AG10803 (cell line): ENCODE measurements around the gene FAM217B.
"Not testable (repeated sequence)": the region's sequence is repeated elsewhere in the genome, so short reads cannot be mapped to it uniquely, and the experiment has no call there.

Source experiments
- DNase-seq: peaks from one replicate; pipeline ENCODE4 v3.0.0; 2010; ENCODE audit warnings: low read depth
- H3K4me3 ChIP-seq: 2 replicates; pipeline ENCODE4 v1.5.1; 2011; ENCODE audit warnings: mild to moderate bottlenecking, low read length, control low read depth
- TF ChIP-seq, protein P1 (sequence below): conservative IDR thresholded peaks from 2 replicates; pipeline ENCODE4 v1.5.1; 2011; ENCODE audit warnings: mild to moderate bottlenecking, low read length, control low read depth, inconsistent platforms

The FAM217B gene

DNA sequence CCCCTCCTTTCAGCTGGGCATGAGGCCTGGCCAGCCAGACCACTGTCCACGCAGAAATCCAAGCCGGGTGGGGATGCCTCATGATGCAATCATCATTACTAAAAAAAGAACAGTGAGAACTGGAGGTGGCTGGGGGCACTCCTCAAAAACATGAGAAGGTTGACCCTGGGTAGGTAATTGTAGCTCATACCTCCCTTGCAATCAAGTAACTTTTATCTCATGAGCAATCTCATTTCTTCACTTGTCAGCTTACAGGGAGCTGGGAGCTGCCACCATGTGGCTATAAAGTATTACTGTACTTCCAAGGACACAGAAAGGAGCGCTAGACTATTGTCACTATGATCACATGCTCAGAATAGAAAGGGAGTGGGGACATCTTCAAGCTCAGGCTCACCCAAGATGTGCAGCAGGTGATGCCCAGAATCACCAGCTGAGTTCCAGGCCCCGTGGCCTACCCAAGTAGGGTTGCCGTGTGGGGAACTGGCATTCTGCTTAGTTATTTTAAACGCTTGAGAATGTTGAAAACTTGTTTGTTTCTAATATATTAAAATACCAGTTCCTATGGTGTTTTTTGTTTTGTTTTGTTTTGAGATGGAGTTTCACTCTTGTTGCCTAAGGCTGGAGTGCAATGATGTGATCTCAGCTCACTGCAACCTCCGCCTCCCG lies 15.1 kb downstream of the FAM217B start:
- DNase-seq = peak; percentile 35
- H3K4me3 ChIP-seq = no peak overlapping the region
- TF ChIP-seq, protein P1, sequence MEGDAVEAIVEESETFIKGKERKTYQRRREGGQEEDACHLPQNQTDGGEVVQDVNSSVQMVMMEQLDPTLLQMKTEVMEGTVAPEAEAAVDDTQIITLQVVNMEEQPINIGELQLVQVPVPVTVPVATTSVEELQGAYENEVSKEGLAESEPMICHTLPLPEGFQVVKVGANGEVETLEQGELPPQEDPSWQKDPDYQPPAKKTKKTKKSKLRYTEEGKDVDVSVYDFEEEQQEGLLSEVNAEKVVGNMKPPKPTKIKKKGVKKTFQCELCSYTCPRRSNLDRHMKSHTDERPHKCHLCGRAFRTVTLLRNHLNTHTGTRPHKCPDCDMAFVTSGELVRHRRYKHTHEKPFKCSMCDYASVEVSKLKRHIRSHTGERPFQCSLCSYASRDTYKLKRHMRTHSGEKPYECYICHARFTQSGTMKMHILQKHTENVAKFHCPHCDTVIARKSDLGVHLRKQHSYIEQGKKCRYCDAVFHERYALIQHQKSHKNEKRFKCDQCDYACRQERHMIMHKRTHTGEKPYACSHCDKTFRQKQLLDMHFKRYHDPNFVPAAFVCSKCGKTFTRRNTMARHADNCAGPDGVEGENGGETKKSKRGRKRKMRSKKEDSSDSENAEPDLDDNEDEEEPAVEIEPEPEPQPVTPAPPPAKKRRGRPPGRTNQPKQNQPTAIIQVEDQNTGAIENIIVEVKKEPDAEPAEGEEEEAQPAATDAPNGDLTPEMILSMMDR = peak; percentile 52

DNA sequence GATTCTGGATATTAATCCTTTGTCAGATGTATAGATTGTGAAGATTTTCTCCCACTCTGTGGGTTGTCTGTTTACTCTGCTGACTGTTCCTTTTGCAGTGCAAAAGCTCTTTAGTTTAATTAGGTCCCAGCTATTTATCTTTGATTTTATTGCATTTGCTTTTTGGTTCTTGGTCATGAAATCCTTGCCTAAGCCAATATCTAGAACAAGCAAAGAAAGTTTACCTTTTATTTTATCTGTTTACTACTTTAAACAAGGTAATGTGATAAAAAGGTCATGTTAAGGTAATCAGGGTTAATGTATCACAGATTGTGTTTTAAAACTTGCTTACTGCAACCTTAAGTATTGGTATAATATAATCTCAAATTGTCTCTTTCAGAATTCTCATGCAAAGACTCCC lies 17.4 kb downstream of the FAM217B start:
- H3K4me3 ChIP-seq, DNase-seq: not testable (repeated sequence)

DNA sequence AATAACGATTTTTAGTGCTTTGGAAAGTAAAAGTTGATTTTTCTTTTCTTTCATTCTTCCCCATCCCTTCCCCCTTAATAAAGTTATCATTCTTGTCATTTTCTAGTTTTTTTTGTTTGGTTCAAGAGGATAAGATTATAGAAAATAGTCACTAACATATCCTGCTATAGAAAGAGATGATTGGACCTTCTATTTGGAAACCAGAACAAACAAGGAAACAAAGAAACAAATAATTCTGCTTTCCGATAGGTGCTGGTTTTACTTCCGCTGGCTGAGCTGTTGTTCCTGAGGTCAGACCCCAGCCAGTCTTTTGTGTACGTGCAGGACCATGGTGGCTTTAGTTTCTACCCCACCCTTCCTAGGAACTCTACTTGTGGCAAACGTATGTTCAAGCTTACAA lies 17.9 kb downstream of the FAM217B start, which contains the start of gene CDH26:
Gene CDH26, plus strand, starts transcription at position 301 of the 400 bp plus-strand sequence. CDS start 304 bp downstream, outside the sequence.
- TF ChIP-seq, protein P1 = no peak

DNA sequence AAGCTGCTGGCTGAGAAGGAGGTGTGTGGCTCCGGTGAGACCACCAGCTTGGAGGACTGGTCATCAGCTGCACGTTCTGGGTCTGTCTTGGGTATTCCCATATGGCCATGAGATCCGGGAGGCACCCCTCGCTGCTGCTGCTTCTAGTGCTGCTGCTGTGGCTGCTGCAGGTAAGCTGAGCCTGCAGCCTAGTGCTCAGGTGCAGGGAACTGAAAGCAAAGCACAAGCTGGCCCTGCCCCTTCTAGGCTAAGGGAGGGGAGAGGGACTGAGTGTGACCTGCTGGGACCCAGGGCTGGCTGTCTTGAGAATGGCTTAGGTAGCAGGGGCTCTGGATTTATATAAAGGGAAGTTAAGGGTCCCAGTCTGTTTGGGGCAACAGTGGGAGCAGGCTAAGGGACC lies 18.4 kb downstream of the FAM217B start:
- no peak overlapping the region for H3K4me3 ChIP-seq
- no peak for DNase-seq
- TF ChIP-seq, protein P1 = no peak

More for the DNA sequence above, 17.9 kb downstream of the FAM217B start, which contains the start of gene CDH26:
- DNase-seq = no peak
- H3K4me3 ChIP-seq = no peak within 1 kb of the TSS

DNA sequence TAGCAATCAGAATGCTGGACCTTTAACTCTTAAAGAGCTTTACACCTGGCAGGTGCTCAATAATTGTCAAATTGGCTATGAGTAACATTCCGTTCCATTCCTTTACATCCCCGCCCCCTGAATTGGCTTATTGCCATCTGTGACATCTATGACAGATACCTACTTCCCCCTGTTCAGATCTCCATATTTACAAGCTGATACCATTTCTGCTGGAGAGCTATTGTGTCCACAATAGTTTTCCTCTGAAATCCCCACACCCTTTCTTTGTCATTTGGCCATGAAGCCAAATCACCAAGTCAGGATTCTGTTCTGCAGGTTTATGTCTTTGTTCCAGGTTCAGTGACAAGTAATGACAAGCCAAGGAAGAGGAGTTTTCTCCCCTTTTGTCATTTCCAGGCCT lies 21.2 kb downstream of the FAM217B start:
- DNase-seq = no peak
- TF ChIP-seq, protein P1 = no peak
- no peak overlapping the region for H3K4me3 ChIP-seq

DNA sequence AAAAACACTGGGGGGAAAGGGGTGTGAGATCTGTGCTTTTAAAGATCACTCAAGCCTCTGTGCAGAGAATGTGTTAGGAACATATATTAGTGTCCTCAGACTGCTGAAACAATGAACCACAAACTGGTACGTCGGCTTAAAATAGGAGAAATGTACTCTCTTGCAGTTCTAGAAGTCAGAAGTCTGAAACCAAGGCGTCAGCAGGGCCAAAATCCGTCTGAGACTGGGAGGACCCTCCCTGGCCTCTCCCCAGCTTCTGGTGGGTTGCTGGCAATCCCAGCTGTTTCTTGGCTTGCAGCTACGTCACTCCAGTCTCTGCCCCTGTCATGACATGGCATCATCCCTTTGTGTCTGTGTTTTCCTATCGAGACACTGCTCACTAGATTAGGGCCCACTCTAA lies 22.0 kb downstream of the FAM217B start:
- TF ChIP-seq, protein P1 = no peak
- H3K4me3 ChIP-seq = no peak overlapping the region
- no peak for DNase-seq

DNA sequence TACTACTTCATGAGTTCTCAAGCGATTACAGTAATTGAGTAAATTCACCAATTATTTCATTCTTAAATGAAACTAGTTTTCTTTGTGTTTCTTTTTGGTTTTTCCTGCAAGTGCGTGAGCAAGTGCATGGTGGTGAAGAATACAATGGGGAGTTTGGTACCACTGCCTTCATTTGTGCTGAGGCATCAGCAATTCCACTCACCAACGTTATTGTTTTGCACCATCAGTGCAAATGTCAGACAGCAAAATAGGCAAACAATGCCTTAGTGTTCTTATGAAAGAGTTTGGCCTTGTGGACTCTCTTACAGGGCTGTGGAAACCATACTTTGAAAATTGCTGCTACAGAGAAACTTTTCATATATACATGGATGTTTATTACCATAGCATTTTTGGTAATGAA lies 26.2 kb downstream of the FAM217B start:
- no peak for DNase-seq
- H3K4me3 ChIP-seq = no peak overlapping the region
- TF ChIP-seq, protein P1 = no peak
